T-helper 1 cell treated with Interleukin-12 subunit alpha and Interleukin-12 subunit beta and Interleukin-4 antibody, amounts not matched to agents 30 μg/mL and 1 μg/mL, for 36 hours (primary cell): Measurements from ENCODE around the gene TMEM30A.
A peak's percentile ranks its signal among the peaks of the same experiment; 100 is the strongest.

ENCODE experiments used
- H3K27ac Mint-ChIP-seq: one replicate; pipeline ENCODE4 v1.8.0; 2021; ENCODE audit warnings: mild to moderate bottlenecking, mixed read lengths
- H3K27me3 Mint-ChIP-seq: one replicate; pipeline ENCODE4 v1.8.0; 2021; ENCODE audit warnings: low read depth, mixed read lengths
- H3K36me3 Mint-ChIP-seq: one replicate; pipeline ENCODE4 v1.8.0; 2021; ENCODE audit warnings: low read depth, mixed read lengths
- H3K4me1 Mint-ChIP-seq: one replicate; pipeline ENCODE4 v1.8.0; 2021; ENCODE audit warnings: low read depth, mixed read lengths
- H3K4me3 Mint-ChIP-seq: one replicate; pipeline ENCODE4 v1.8.0; 2021; ENCODE audit warnings: mild to moderate bottlenecking, moderate library complexity, mixed read lengths
- H3K9me3 Mint-ChIP-seq: one replicate; pipeline ENCODE4 v1.8.0; 2021; ENCODE audit warnings: mixed read lengths

TMEM30A gene

GRCh38 chr6:75224303-75224926 lies 60.2 kb downstream of the TMEM30A start:
- Mint-ChIP-seq H3K9me3 (no peaks in the 10 kb centered on the region), H3K27ac (no peak overlapping the region), H3K27me3 (peaks cover 11% of the 10 kb centered on the region), H3K4me3 (no peak overlapping the region), H3K36me3 (no peaks in the 10 kb centered on the region), H3K4me1 (no peaks in the 10 kb centered on the region)

- no peaks in the 10 kb centered on the region for H3K9me3 Mint-ChIP-seq
- H3K4me1 Mint-ChIP-seq = no peaks in the 10 kb centered on the region
- no peaks in the 10 kb centered on the region for H3K36me3 Mint-ChIP-seq
- H3K27me3 Mint-ChIP-seq = peaks cover 15% of the 10 kb centered on the region
- no peak overlapping the region for H3K4me3 Mint-ChIP-seq
- H3K27ac Mint-ChIP-seq = no peak overlapping the region
Observed at GRCh38 chr6:75223428-75223827, 61.2 kb downstream of the TMEM30A start.

GRCh38 chr6:75222261-75222660 lies 62.3 kb downstream of the TMEM30A start:
- Mint-ChIP-seq H3K4me1 (peaks cover under 1% of the 10 kb centered on the region), H3K9me3 (no peaks in the 10 kb centered on the region), H3K36me3 (no peaks in the 10 kb centered on the region), H3K27me3 (peaks cover 13% of the 10 kb centered on the region), H3K4me3 (no peak overlapping the region), H3K27ac (no peak overlapping the region)

GRCh38 chr6:75221116-75221515 lies 63.5 kb downstream of the TMEM30A start:
- H3K27me3 Mint-ChIP-seq = peaks cover 15% of the 10 kb centered on the region
- H3K27ac Mint-ChIP-seq = no peak overlapping the region
- no peak overlapping the region for H3K4me3 Mint-ChIP-seq
- peaks cover 2% of the 10 kb centered on the region for H3K4me1 Mint-ChIP-seq
- no peaks in the 10 kb centered on the region for H3K9me3 Mint-ChIP-seq
- no peaks in the 10 kb centered on the region for H3K36me3 Mint-ChIP-seq

- Mint-ChIP-seq H3K9me3 (no peaks in the 10 kb centered on the region), H3K4me1 (peaks cover 2% of the 10 kb centered on the region), H3K27me3 (peaks cover 15% of the 10 kb centered on the region), H3K27ac (no peak overlapping the region), H3K4me3 (no peak overlapping the region), H3K36me3 (no peaks in the 10 kb centered on the region)
Observed at GRCh38 chr6:75220357-75220756, 64.2 kb downstream of the TMEM30A start.

GRCh38 chr6:75219263-75219662 lies 65.3 kb downstream of the TMEM30A start:
- H3K9me3 Mint-ChIP-seq = no peaks in the 10 kb centered on the region
- no peak overlapping the region for H3K4me3 Mint-ChIP-seq
- no peaks in the 10 kb centered on the region for H3K36me3 Mint-ChIP-seq
- H3K27ac Mint-ChIP-seq = no peak overlapping the region
- H3K4me1 Mint-ChIP-seq = peaks cover 2% of the 10 kb centered on the region
- H3K27me3 Mint-ChIP-seq = peaks cover 11% of the 10 kb centered on the region

- no peaks in the 10 kb centered on the region for H3K9me3 Mint-ChIP-seq
- H3K4me1 Mint-ChIP-seq = peaks cover 2% of the 10 kb centered on the region
- peaks cover 12% of the 10 kb centered on the region for H3K27me3 Mint-ChIP-seq
- no peak overlapping the region for H3K4me3 Mint-ChIP-seq
- H3K36me3 Mint-ChIP-seq = no peaks in the 10 kb centered on the region
- no peak overlapping the region for H3K27ac Mint-ChIP-seq
Observed at GRCh38 chr6:75217193-75217592, 67.4 kb downstream of the TMEM30A start.

- no peaks in the 10 kb centered on the region for H3K36me3 Mint-ChIP-seq
- H3K4me3 Mint-ChIP-seq = no peak overlapping the region
- peaks cover 6% of the 10 kb centered on the region for H3K4me1 Mint-ChIP-seq
- H3K27ac Mint-ChIP-seq = no peak overlapping the region
- no peaks in the 10 kb centered on the region for H3K9me3 Mint-ChIP-seq
- H3K27me3 Mint-ChIP-seq = peaks cover 21% of the 10 kb centered on the region
Observed at GRCh38 chr6:75215291-75215690, 69.3 kb downstream of the TMEM30A start.

- H3K27me3 Mint-ChIP-seq = peaks cover 28% of the 10 kb centered on the region
- H3K4me3 Mint-ChIP-seq = no peak overlapping the region
- H3K9me3 Mint-ChIP-seq = no peaks in the 10 kb centered on the region
- peaks cover 10% of the 10 kb centered on the region for H3K4me1 Mint-ChIP-seq
- no peaks in the 10 kb centered on the region for H3K36me3 Mint-ChIP-seq
- H3K27ac Mint-ChIP-seq = no peak overlapping the region
Observed at GRCh38 chr6:75213732-75214131, 70.9 kb downstream of the TMEM30A start.

GRCh38 chr6:75213112-75213511 lies 71.5 kb downstream of the TMEM30A start:
- no peaks in the 10 kb centered on the region for H3K9me3 Mint-ChIP-seq
- peaks cover 14% of the 10 kb centered on the region for H3K4me1 Mint-ChIP-seq
- peaks cover 34% of the 10 kb centered on the region for H3K27me3 Mint-ChIP-seq
- H3K4me3 Mint-ChIP-seq = no peak overlapping the region
- no peak overlapping the region for H3K27ac Mint-ChIP-seq
- H3K36me3 Mint-ChIP-seq = no peaks in the 10 kb centered on the region

GRCh38 chr6:75211920-75212590 lies 72.5 kb downstream of the TMEM30A start:
- H3K36me3 Mint-ChIP-seq = no peaks in the 10 kb centered on the region
- peaks cover 37% of the 10 kb centered on the region for H3K27me3 Mint-ChIP-seq
- H3K9me3 Mint-ChIP-seq = no peaks in the 10 kb centered on the region
- no peak overlapping the region for H3K4me3 Mint-ChIP-seq
- peaks cover 23% of the 10 kb centered on the region for H3K4me1 Mint-ChIP-seq
- H3K27ac Mint-ChIP-seq = no peak overlapping the region

GRCh38 chr6:75210885-75211739 lies 73.5 kb downstream of the TMEM30A start:
- Mint-ChIP-seq H3K4me3 (no peak overlapping the region), H3K36me3 (no peaks in the 10 kb centered on the region), H3K27ac (no peak overlapping the region), H3K4me1 (peaks cover 31% of the 10 kb centered on the region), H3K9me3 (no peaks in the 10 kb centered on the region), H3K27me3 (peaks cover 47% of the 10 kb centered on the region)

- peaks cover 45% of the 10 kb centered on the region for H3K4me1 Mint-ChIP-seq
- peaks cover 65% of the 10 kb centered on the region for H3K27me3 Mint-ChIP-seq
Observed at GRCh38 chr6:75209184-75209723, 75.3 kb downstream of the TMEM30A start.

GRCh38 chr6:75208298-75209183 lies 76.1 kb downstream of the TMEM30A start:
- Mint-ChIP-seq H3K4me3 (peak overlapping the region; percentile 64), H3K27me3 (peaks cover 72% of the 10 kb centered on the region), H3K36me3 (peaks cover 4% of the 10 kb centered on the region), H3K27ac (peak overlapping the region; percentile 63), H3K9me3 (no peaks in the 10 kb centered on the region), H3K4me1 (peaks cover 48% of the 10 kb centered on the region)

More at GRCh38 chr6:75209184-75209723, 75.3 kb downstream of the TMEM30A start:
- no peaks in the 10 kb centered on the region for H3K9me3 Mint-ChIP-seq
- no peak overlapping the region for H3K27ac Mint-ChIP-seq
- no peak overlapping the region for H3K4me3 Mint-ChIP-seq
- peaks cover 4% of the 10 kb centered on the region for H3K36me3 Mint-ChIP-seq
